ENCODE measurements around the gene PRM1. TPM values are rescaled to one million over a fixed set of nuclear protein-coding genes. Genes with fewer than 3 reads are reported as not detected.

The PRM1 gene
- total and polyA plus RNA-seq, 4 donors, result not detected

GRCh38 chr16:11277607-11278337, 3.4 kb downstream of the PRM1 start:
- Histone ChIP-seq H3K4me3 (ENCODE audit: low read depth in 1 of 3, low read length in 3 of 3) (no peak overlapping the region), H3K9ac (ENCODE audit: low read depth in 1 of 2, low read length in 2 of 2) (no peak overlapping the region), H3K27me3 (ENCODE audit: control insufficient read depth in 4 of 4, insufficient read depth in 4 of 4, low read length in 3 of 4) (no peaks in the 10 kb centered on the region), H3K27ac (ENCODE audit: low read depth in 1 of 2, low read length in 2 of 2) (no peak overlapping the region), H3K36me3 (ENCODE audit: control insufficient read depth in 4 of 4, insufficient read depth in 3 of 4, low read depth in 1 of 4, low read length in 3 of 4) (no peaks in the 10 kb centered on the region), H3K4me1 (ENCODE audit: control insufficient read depth in 4 of 4, insufficient read depth in 4 of 4, low read length in 3 of 4) (peaks cover 2 to 12% (median 10%) of the 10 kb centered on the region in 4 donors), H3K9me3 (ENCODE audit: control insufficient read depth in 4 of 4, low read length in 3 of 4) (no peaks in the 10 kb centered on the region)
- no peak for DNase-seq (ENCODE audit: low spot score)
- WGBS, result 92% methylated on average over 12 of the region's 12 CpGs
- TF ChIP-seq NR2F2 (IDR thresholded peaks at IDR 0.05), result no peak
- no peak for TF ChIP-seq EGR1 (IDR thresholded peaks at IDR 0.05; ENCODE audit: low read depth in 2 of 2)
- TF ChIP-seq HNF4G (IDR thresholded peaks at IDR 0.05), result no peak
- no peak for TF ChIP-seq RAD21 (IDR thresholded peaks at IDR 0.05)
- no peak for TF ChIP-seq JUND (IDR thresholded peaks at IDR 0.05)
- no peak for TF ChIP-seq GABPA (IDR thresholded peaks at IDR 0.05 in 1 of 2, conservative IDR thresholded peaks at IDR 0.05 in 1 of 2)
- no peak for TF ChIP-seq RXRA (IDR thresholded peaks at IDR 0.05)
- TF ChIP-seq REST (IDR thresholded peaks at IDR 0.05), result no peak

GRCh38 chr16:11276896-11277593, 4.1 kb downstream of the PRM1 start:
- WGBS, result 89% methylated on average over 11 of the region's 11 CpGs
- H3K4me1 ChIP-seq (ENCODE audit: control insufficient read depth in 4 of 4, insufficient read depth in 4 of 4, low read length in 3 of 4), result peaks cover 2 to 12% (median 10%) of the 10 kb centered on the region in 4 donors
- H3K9me3 ChIP-seq (ENCODE audit: control insufficient read depth in 4 of 4, low read length in 3 of 4), result no peaks in the 10 kb centered on the region
- DNase-seq (ENCODE audit: low spot score), result no peak
- TF ChIP-seq SP1 (IDR thresholded peaks at IDR 0.05), result no peak
- no peak for TF ChIP-seq EGR1 (IDR thresholded peaks at IDR 0.05; ENCODE audit: low read depth in 2 of 2)
- no peaks in the 10 kb centered on the region for H3K27me3 ChIP-seq (ENCODE audit: control insufficient read depth in 4 of 4, insufficient read depth in 4 of 4, low read length in 3 of 4)
- no peak overlapping the region for H3K9ac ChIP-seq (ENCODE audit: low read depth in 1 of 2, low read length in 2 of 2)
- H3K4me3 ChIP-seq (ENCODE audit: low read depth in 1 of 3, low read length in 3 of 3), result no peak overlapping the region
- no peaks in the 10 kb centered on the region for H3K36me3 ChIP-seq (ENCODE audit: control insufficient read depth in 4 of 4, insufficient read depth in 3 of 4, low read depth in 1 of 4, low read length in 3 of 4)
- H3K27ac ChIP-seq (ENCODE audit: low read depth in 1 of 2, low read length in 2 of 2), result no peak overlapping the region

- no peak within 1 kb of the TSS for H3K9ac ChIP-seq (ENCODE audit: low read depth in 1 of 2, low read length in 2 of 2)
- no peaks in the 10 kb centered on the region for H3K27me3 ChIP-seq (ENCODE audit: control insufficient read depth in 4 of 4, insufficient read depth in 4 of 4, low read length in 3 of 4)
- H3K27ac ChIP-seq (ENCODE audit: low read depth in 1 of 2, low read length in 2 of 2), result no peak within 1 kb of the TSS
- no peaks in the 10 kb centered on the region for H3K36me3 ChIP-seq (ENCODE audit: control insufficient read depth in 4 of 4, insufficient read depth in 3 of 4, low read depth in 1 of 4, low read length in 3 of 4)
- peaks cover 2 to 12% (median 10%) of the 10 kb centered on the region in 4 donors for H3K4me1 ChIP-seq (ENCODE audit: control insufficient read depth in 4 of 4, insufficient read depth in 4 of 4, low read length in 3 of 4)
- DNase-seq (ENCODE audit: low spot score), result no peak
- 96% methylated on average over 26 of the region's 26 CpGs for WGBS
- H3K9me3 ChIP-seq (ENCODE audit: control insufficient read depth in 4 of 4, low read length in 3 of 4), result no peaks in the 10 kb centered on the region
- H3K4me3 ChIP-seq (ENCODE audit: low read depth in 1 of 3, low read length in 3 of 3), result no peak within 1 kb of the TSS
- TF ChIP-seq GABPA (IDR thresholded peaks at IDR 0.05 in 1 of 2, conservative IDR thresholded peaks at IDR 0.05 in 1 of 2), result no peak
- no peak for TF ChIP-seq REST (IDR thresholded peaks at IDR 0.05)
- no peak for TF ChIP-seq YY1 (IDR thresholded peaks at IDR 0.05)
- TF ChIP-seq JUND (IDR thresholded peaks at IDR 0.05), result no peak
- TF ChIP-seq TAF1 (conservative IDR thresholded peaks at IDR 0.05), result no peak
- no peak for TF ChIP-seq FOXA2 (IDR thresholded peaks at IDR 0.05)
- no peak for TF ChIP-seq NR2F2 (IDR thresholded peaks at IDR 0.05)
- no peak for TF ChIP-seq CTCF (IDR thresholded peaks at IDR 0.05; ENCODE audit: low read depth, low read length, missing input control)
- no peak for TF ChIP-seq ATF3 (IDR thresholded peaks at IDR 0.05)
- TF ChIP-seq HNF4A (conservative IDR thresholded peaks at IDR 0.05), result no peak
- TF ChIP-seq RAD21 (IDR thresholded peaks at IDR 0.05), result no peak
Measured at GRCh38 chr16:11276143-11276895, 4.8 kb downstream of the PRM1 start, which contains the start of gene PRM2. Gene PRM2, minus strand, starts transcription at chr16:11276480. Its CDS starts 110 bp downstream, at chr16:11276370.
